WERI-Rb-1 (cell line): ENCODE measurements around the gene SHD.

Source experiments
- DNase-seq: peaks from one replicate; pipeline ENCODE4 v3.0.0-alpha.2; 2020
- H3K27ac ChIP-seq: fragments of 250-450 bp; sonication (Bioruptor Pico); 2 replicates; pipeline ENCODE4 v1.5.1; 2020; ENCODE audit warnings: mild to moderate bottlenecking, moderate library complexity
- H3K27me3 ChIP-seq: fragments of 250-450 bp; sonication (Bioruptor Pico); 2 replicates; pipeline ENCODE4 v1.5.1; 2021; ENCODE audit warnings: mild to moderate bottlenecking, low read depth, moderate library complexity; ENCODE audit not compliant: insufficient read depth, severe bottlenecking
- H3K36me3 ChIP-seq: fragments of 250-450 bp; sonication (Bioruptor Pico); 2 replicates; pipeline ENCODE4 v1.5.1; 2020; ENCODE audit warnings: mild to moderate bottlenecking, moderate library complexity
- H3K4me3 ChIP-seq: 2 replicates; pipeline ENCODE4 v1.5.1; 2011; ENCODE audit warnings: low read depth, mild to moderate bottlenecking, control low read depth, low read length
- H3K9me3 ChIP-seq: fragments of 250-450 bp; sonication (Bioruptor Pico); 2 replicates; pipeline ENCODE4 v1.5.1; 2021; ENCODE audit warnings: mild to moderate bottlenecking, moderate library complexity; ENCODE audit not compliant: severe bottlenecking
- CTCF ChIP-seq: IDR thresholded peaks from 2 replicates; pipeline ENCODE4 v1.5.1; 2011; ENCODE audit warnings: low read depth, mild to moderate bottlenecking, control low read depth, inconsistent platforms, low read length

The SHD gene

GRCh38 chr19:4264812-4265211, 14.3 kb upstream of the SHD start:
- Histone ChIP-seq H3K27ac (no peak overlapping the region), H3K4me3 (no peak overlapping the region), H3K9me3 (no peaks in the 10 kb centered on the region), H3K36me3 (peaks cover 27% of the 10 kb centered on the region), H3K27me3 (no peaks in the 10 kb centered on the region)
- DNase-seq: no peak
- no peak for TF ChIP-seq CTCF

- Histone ChIP-seq H3K27me3 (no peaks in the 10 kb centered on the region), H3K36me3 (peaks cover 27% of the 10 kb centered on the region), H3K9me3 (no peaks in the 10 kb centered on the region), H3K4me3 (no peak overlapping the region), H3K27ac (no peak overlapping the region)
- no peak for DNase-seq
- TF ChIP-seq CTCF: no peak
Observed at GRCh38 chr19:4266253-4267000, 12.6 kb upstream of the SHD start.

GRCh38 chr19:4267101-4267900, 11.8 kb upstream of the SHD start:
- TF ChIP-seq CTCF: peak; percentile 79
- H3K36me3 ChIP-seq: peaks cover 21% of the 10 kb centered on the region
- no peaks in the 10 kb centered on the region for H3K9me3 ChIP-seq
- no peak overlapping the region for H3K27ac ChIP-seq
- peak; percentile 69 for DNase-seq
- no peaks in the 10 kb centered on the region for H3K27me3 ChIP-seq
- no peak overlapping the region for H3K4me3 ChIP-seq

GRCh38 chr19:4267901-4268815, 10.9 kb upstream of the SHD start:
- DNase-seq: no peak
- TF ChIP-seq CTCF: no peak
- H3K27ac ChIP-seq: no peak overlapping the region
- peaks cover 20% of the 10 kb centered on the region for H3K36me3 ChIP-seq
- H3K4me3 ChIP-seq: no peak overlapping the region
- H3K9me3 ChIP-seq: no peaks in the 10 kb centered on the region
- H3K27me3 ChIP-seq: no peaks in the 10 kb centered on the region

GRCh38 chr19:4268816-4269430, 10.1 kb upstream of the SHD start:
- H3K27me3 ChIP-seq: no peaks in the 10 kb centered on the region
- H3K9me3 ChIP-seq: no peaks in the 10 kb centered on the region
- TF ChIP-seq CTCF: no peak
- H3K4me3 ChIP-seq: no peak overlapping the region
- no peak for DNase-seq
- H3K27ac ChIP-seq: no peak overlapping the region
- H3K36me3 ChIP-seq: peaks cover 20% of the 10 kb centered on the region
